GM12878 (cell line): Measurements from ENCODE around the gene PPM1D. TPM values are rescaled to one million over a fixed set of nuclear protein-coding genes. Genes with fewer than 3 reads are reported as not detected.

Source experiments
- ATAC-seq: fragments of 200-7000 bp; cut with Tn5 transposase; 3 replicates; pipeline ENCODE4 v1.9.1; 2020; ENCODE audit warnings: mild to moderate bottlenecking, moderate library complexity
- BruUV-seq: library from RNA; stranded (reverse); fragments of 400-500 nt; replicated peaks from 2 replicates; lab custom pipeline; 2021; lab: Mats Ljungman, UMichigan
- CTCF ChIA-PET: fragments of 300-600 bp; sonication (Branson Sonifier 250); formaldehyde crosslinking; extraction: SDS; loops from one replicate; lab custom pipeline; 2021; ENCODE audit warnings: inconsistent platforms; lab: Yijun Ruan, JAX
- POLR2A ChIA-PET: fragments of 350-600 bp; formaldehyde crosslinking; extraction: SDS; loops from one replicate; lab custom pipeline; 2021; ENCODE audit warnings: inconsistent platforms; lab: Charles Lee
- RAD21 ChIA-PET: fragments of 300-600 bp; sonication (Branson Sonifier 250); formaldehyde crosslinking; loops from one replicate; lab custom pipeline; 2023; ENCODE audit warnings: antibody characterized with exemption; ENCODE audit not compliant: unreplicated experiment; lab: Charles Lee
- SMC1A ChIA-PET: fragments of 300-600 bp; sonication (Branson Sonifier 250); formaldehyde crosslinking; loops from one replicate; lab custom pipeline; 2023; ENCODE audit not compliant: unreplicated experiment, uncharacterized antibody; lab: Charles Lee
- DNase-seq: peaks from one replicate; pipeline ENCODE4 v3.0.0-alpha.2; 2011; ENCODE audit warnings: low read depth, low spot score
- FAIRE-seq: peaks from 3 replicates; lab custom pipeline; 2011; peaks lifted over from hg19 to GRCh38; lab: Jason Lieb, UNC
- H2AFZ ChIP-seq: 2 replicates; pipeline ENCODE4 v1.6.0; 2011; ENCODE audit warnings: low read depth, low read length, control low read depth; ENCODE audit not compliant: control insufficient read depth
- H3K27ac ChIP-seq: 2 replicates; pipeline ENCODE4 v1.5.1; 2011; ENCODE audit warnings: control low read depth; ENCODE audit not compliant: control insufficient read depth, insufficient read depth
- H3K27me3 ChIP-seq, 2 experiments: replicated peaks in 1 of 2; 2 replicates each; pipeline versions ENCODE4 v1.6.0 to v1.6.1; 2011; ENCODE audit warnings: low read length in 1 of 2; ENCODE audit not compliant: control insufficient read depth in 2 of 2, insufficient read depth in 2 of 2
- H3K36me3 ChIP-seq, 2 experiments: 2 replicates each; pipeline ENCODE4 v1.5.1; 2011; ENCODE audit warnings: low read length in 1 of 2; ENCODE audit not compliant: control insufficient read depth in 2 of 2, insufficient read depth in 2 of 2
- H3K4me1 ChIP-seq: 2 replicates; pipeline ENCODE4 v1.6.1; 2011; ENCODE audit warnings: mild to moderate bottlenecking, low read length, moderate library complexity, mixed read lengths; ENCODE audit not compliant: control insufficient read depth, insufficient read depth
- H3K4me2 ChIP-seq: 2 replicates; pipeline ENCODE4 v1.6.0; 2011; ENCODE audit warnings: control low read depth; ENCODE audit not compliant: control insufficient read depth, insufficient read depth
- H3K4me3 ChIP-seq: fragments of 200-600 bp; sonication (generic); 2 replicates; pipeline ENCODE4 v1.5.1; 2016
- H3K79me2 ChIP-seq: 2 replicates; pipeline ENCODE4 v1.6.0; 2011; ENCODE audit warnings: low read length; ENCODE audit not compliant: control insufficient read depth, insufficient read depth
- H3K9ac ChIP-seq: 2 replicates; pipeline ENCODE4 v1.8.0; 2011; ENCODE audit warnings: low read length, control low read depth, mixed read lengths; ENCODE audit not compliant: control insufficient read depth, insufficient read depth
- H3K9me3 ChIP-seq: replicated peaks from 3 replicates; pipeline ENCODE4 v1.5.1; 2011; ENCODE audit warnings: mild to moderate bottlenecking, low read length; ENCODE audit not compliant: control insufficient read depth, insufficient read depth
- H4K20me1 ChIP-seq: 2 replicates; pipeline ENCODE4 v1.6.0; 2011; ENCODE audit not compliant: control insufficient read depth, insufficient read depth
- CHD4 ChIP-seq: fragments of 200-600 bp; sonication (generic); IDR thresholded peaks from 2 replicates; pipeline ENCODE4 v1.6.1; 2016; ENCODE audit warnings: mild to moderate bottlenecking
- CREM ChIP-seq: IDR thresholded peaks from 2 replicates; pipeline ENCODE4 v1.6.1; 2014; ENCODE audit warnings: antibody characterized with exemption, low read depth
- HDGF ChIP-seq: fragments of 450-650 bp; IDR thresholded peaks from 2 replicates; pipeline ENCODE4 v1.6.1; 2016; ENCODE audit warnings: antibody characterized with exemption
- MYB ChIP-seq: fragments of 150-350 bp; IDR thresholded peaks from 2 replicates; pipeline ENCODE4 v1.6.1; 2014; ENCODE audit warnings: mild to moderate bottlenecking, low read depth, low read length, borderline replicate concordance
- SMARCA5 ChIP-seq: fragments of 450-650 bp; IDR thresholded peaks from 2 replicates; pipeline ENCODE4 v1.6.1; 2017; ENCODE audit warnings: mild to moderate bottlenecking
- SMC3 ChIP-seq: IDR thresholded peaks from 2 replicates; pipeline ENCODE4 v1.6.1; 2011; ENCODE audit warnings: low read length, improper control_type of control experiment, borderline replicate concordance
- TBL1XR1 ChIP-seq: IDR thresholded peaks from 2 replicates; pipeline ENCODE4 v1.6.1; 2012; ENCODE audit warnings: low read depth, low read length, improper control_type of control experiment
- ZNF217 ChIP-seq: fragments of 450-650 bp; IDR thresholded peaks from 2 replicates; pipeline ENCODE4 v1.6.1; 2017; ENCODE audit warnings: antibody characterized with exemption, mild to moderate bottlenecking
- in situ Hi-C: fragments of 300-500 bp; cut with MboI; formaldehyde crosslinking; loops from 9 replicates; pipeline ENCODE4 v1.14.3; 2018; ENCODE audit warnings: mixed read lengths
- intact Hi-C: fragments of 100-400 bp; cut with micrococcal nuclease; formaldehyde crosslinking; loops from one replicate; pipeline ENCODE4 v1.14.2; 2022; ENCODE audit not compliant: unreplicated experiment
- polyA plus RNA-seq, 11 experiments: library from polyadenylated mRNA; depleted of rRNA in 4 of 11; unstranded in 6 of 11; stranded (reverse) in 5 of 11; fragments of >200 nt; fragmentation: Nextera tagmentation in 4 of 11; fragmentation: Illumina TruSeq in 1 of 11; extraction: Ambion mirVana in 4 of 11; extraction: Trizol in 1 of 11; gene quantifications; 1 replicate in 1 of 11; 2 replicates in 10 of 11; pipeline versions ENCODE4 v1.2.1 to v1.2.3, GENCODE V29; 2011 to 2016; ENCODE audit warnings: inconsistent platforms in 2 of 11, missing spikeins in 2 of 11, low read depth in 1 of 11
- total RNA-seq, 4 experiments: library from RNA; depleted of rRNA in 3 of 4; stranded (reverse); fragments of >200 nt in 3 of 4; fragmentation: Illumina TruSeq in 1 of 4; extraction: Trizol in 1 of 4; gene quantifications; 2 replicates each; pipeline versions ENCODE4 v1.2.1 to v1.2.3, GENCODE V29; 2013 to 2021
- TF ChIP-seq, protein P1 (sequence below): fragments of 450-650 bp; IDR thresholded peaks from 2 replicates; pipeline ENCODE4 v1.6.1; 2018; ENCODE audit warnings: mild to moderate bottlenecking, low read depth, moderate library complexity; ENCODE audit not compliant: partially characterized antibody

PPM1D gene
- total and polyA plus RNA-seq, 10 of the 15 experiments (the other 5 are each of a cell fraction or from before 2014, with no cell fraction given) = 1.9 to 20.8 (median 10.7) TPM

- in situ Hi-C loops = no loop called here
- peaks cover 90% of the 10 kb centered on the region for H3K79me2 ChIP-seq
- H3K9ac ChIP-seq = no peak overlapping the region
- SMC1A ChIA-PET = interaction anchor here (0.8 to 1.2 kb wide), 2 partner anchors 18 to 98 kb away, joined by 3 read pairs; no protein-coding TSS in a partner anchor
- no peak overlapping the region for H2AFZ ChIP-seq
- DNase-seq (no peak), FAIRE-seq (no peak)
- no TSS peak for BruUV-seq
- POLR2A ChIA-PET = no interaction called here
- H3K9me3 ChIP-seq = no peaks in the 10 kb centered on the region
- no peaks in the 10 kb centered on the region for H3K27me3 ChIP-seq
- RAD21 ChIA-PET = interaction anchor here (1.1 kb wide), 1 partner anchor 32 kb away, joined by 3 read pairs; no protein-coding TSS in a partner anchor
- TF ChIP-seq SMARCA5 (no peak), TBL1XR1 (no peak), ZNF217 (no peak), CREM (no peak), SMC3 (no peak), CHD4 (no peak), MYB (no peak), HDGF (no peak)
- TF ChIP-seq, protein P1, sequence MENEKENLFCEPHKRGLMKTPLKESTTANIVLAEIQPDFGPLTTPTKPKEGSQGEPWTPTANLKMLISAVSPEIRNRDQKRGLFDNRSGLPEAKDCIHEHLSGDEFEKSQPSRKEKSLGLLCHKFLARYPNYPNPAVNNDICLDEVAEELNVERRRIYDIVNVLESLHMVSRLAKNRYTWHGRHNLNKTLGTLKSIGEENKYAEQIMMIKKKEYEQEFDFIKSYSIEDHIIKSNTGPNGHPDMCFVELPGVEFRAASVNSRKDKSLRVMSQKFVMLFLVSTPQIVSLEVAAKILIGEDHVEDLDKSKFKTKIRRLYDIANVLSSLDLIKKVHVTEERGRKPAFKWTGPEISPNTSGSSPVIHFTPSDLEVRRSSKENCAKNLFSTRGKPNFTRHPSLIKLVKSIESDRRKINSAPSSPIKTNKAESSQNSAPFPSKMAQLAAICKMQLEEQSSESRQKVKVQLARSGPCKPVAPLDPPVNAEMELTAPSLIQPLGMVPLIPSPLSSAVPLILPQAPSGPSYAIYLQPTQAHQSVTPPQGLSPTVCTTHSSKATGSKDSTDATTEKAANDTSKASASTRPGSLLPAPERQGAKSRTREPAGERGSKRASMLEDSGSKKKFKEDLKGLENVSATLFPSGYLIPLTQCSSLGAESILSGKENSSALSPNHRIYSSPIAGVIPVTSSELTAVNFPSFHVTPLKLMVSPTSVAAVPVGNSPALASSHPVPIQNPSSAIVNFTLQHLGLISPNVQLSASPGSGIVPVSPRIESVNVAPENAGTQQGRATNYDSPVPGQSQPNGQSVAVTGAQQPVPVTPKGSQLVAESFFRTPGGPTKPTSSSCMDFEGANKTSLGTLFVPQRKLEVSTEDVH = no peak
- TF ChIP-seq, all 136 proteins: peak for 0
- Histone ChIP-seq H3K27ac (no peak overlapping the region), H3K4me3 (no peak overlapping the region), H4K20me1 (no peaks in the 10 kb centered on the region), H3K4me2 (peak overlapping the region; percentile 4; the same call in 1 of the 2 replicates), H3K36me3 (no peaks in the 10 kb centered on the region), H3K4me1 (no peaks in the 10 kb centered on the region)
- CTCF ChIA-PET = interaction anchor here (1.3 to 5.9 kb wide), 2 partner anchors 23 to 33 kb away, joined by 3 to 47 read pairs; no protein-coding TSS in a partner anchor
- no peak; the same call in 2 of the 3 replicates for ATAC-seq
- intact Hi-C loops = no loop called here
Measured at GRCh38 chr17:60606036-60606435, 6.0 kb downstream of the PPM1D start.
